Motor neuron (in vitro differentiated cells): ENCODE data around the gene PDE1A. TPM values are rescaled to one million over a fixed set of nuclear protein-coding genes. Genes with fewer than 3 reads are reported as not detected.
"Not testable (repeated sequence)": the region's sequence is repeated elsewhere in the genome, so short reads cannot be mapped to it uniquely, and the experiment has no call there.

ENCODE experiments used
- ATAC-seq, 8 experiments: fragments of 200-7000 bp; cut with Tn5 transposase; replicated peaks in 6 of 8; 2 replicates each; pipeline ENCODE4 v1.8.0; 2021; ENCODE audit warnings: mild to moderate bottlenecking in 8 of 8, moderate library complexity in 8 of 8
- H3K27ac ChIP-seq, 2 donors: fragments of 250-450 bp; sonication (Bioruptor Pico); 2 replicates each; pipeline ENCODE4 v1.9.0; 2021; ENCODE audit warnings: antibody characterized with exemption in 2 of 2, mild to moderate bottlenecking in 2 of 2, moderate library complexity in 1 of 2
- H3K4me1 ChIP-seq, 2 donors: fragments of 250-450 bp; sonication (Bioruptor Pico); replicated peaks in 1 of 2; 2 replicates each; pipeline ENCODE4 v1.6.1; 2021; ENCODE audit warnings: antibody characterized with exemption in 2 of 2, mild to moderate bottlenecking in 2 of 2, moderate library complexity in 1 of 2
- H3K4me3 ChIP-seq, 5 donors: fragments of 250-450 bp; sonication (Bioruptor Pico); 2 replicates each; pipeline ENCODE4 v1.9.0; 2021; ENCODE audit warnings: antibody characterized with exemption in 5 of 5, mild to moderate bottlenecking in 5 of 5, moderate library complexity in 4 of 5
- WGBS, 10 experiments: fragments of 450-650 bp; shearing (Covaris generic); methylation state at CpG; one replicate each; pipeline ENCODE4 v1.0.0; 2022; 5-methylcytosine and 5-hydroxymethylcytosine counted together
- in situ Hi-C, 9 experiments: fragments of 400-800 bp; cut with MboI; loops; one replicate each; pipeline ENCODE4 v1.15.0; 2021; ENCODE audit warnings: low sequenced_read_pairs in 9 of 9, low pct_unique_long_range_greater_than_20kb in 2 of 9; ENCODE audit not compliant: unreplicated experiment in 9 of 9
- total RNA-seq, 8 experiments: library from RNA; unstranded; fragments of 300-600 nt; gene quantifications; 2 replicates each; pipeline versions ENCODE4 v1.2.3 to v1.2.4, GENCODE V29; 2022

Gene PDE1A
- total RNA-seq, 8 experiments from 2014 or later: 0.77 to 20.0 (median 7.2) TPM

- WGBS, 10 experiments: 63% methylated on average over 1 of the region's 1 CpG; no CpG with 5 or more reads in 9 of the 10 experiments
- no peak overlapping the region for H3K4me3 ChIP-seq
- peak in 4 of 8 experiments; percentile 25 to 57 (median 51) for ATAC-seq
- in situ Hi-C loops: no loop called here
- H3K27ac ChIP-seq: no peak overlapping the region
- H3K4me1 ChIP-seq: peaks cover 0 to 5% of the 10 kb centered on the region in 2 donors
These were observed 33.5 kb downstream of the PDE1A start for GRCh38 chr2:182393270-182393760.

GRCh38 chr2:182391443-182391842 lies 35.4 kb downstream of the PDE1A start:
- Histone ChIP-seq H3K4me1 (peaks cover 0 to 5% of the 10 kb centered on the region in 2 donors), H3K4me3 (no peak overlapping the region), H3K27ac (no peak overlapping the region)
- no peak for ATAC-seq
- in situ Hi-C loops: no loop called here
- WGBS, 10 experiments: 0 to 100% (median 97%) methylated on average over 1 to 2 of the region's 2 CpGs; no CpG with 5 or more reads in 4 of the 10 experiments

GRCh38 chr2:182386267-182386880 lies 40.5 kb downstream of the PDE1A start:
- in situ Hi-C loops, H3K4me3 ChIP-seq, H3K4me1 ChIP-seq, ATAC-seq, H3K27ac ChIP-seq: not testable (repeated sequence)
- no CpG with 5 or more reads among the region's 42 CpGs for WGBS, 10 experiments

GRCh38 chr2:182384860-182385259 lies 42.0 kb downstream of the PDE1A start:
- ATAC-seq: no peak
- in situ Hi-C loops: no loop called here
- Histone ChIP-seq H3K4me3 (no peak overlapping the region), H3K4me1 (no peaks in the 10 kb centered on the region), H3K27ac (no peak overlapping the region)

- Histone ChIP-seq H3K27ac (no peak overlapping the region), H3K4me3 (no peak overlapping the region), H3K4me1 (no peaks in the 10 kb centered on the region)
- WGBS, 10 experiments: 77 to 100% (median 92%) methylated on average over 1 to 8 of the region's 8 CpGs; no CpG with 5 or more reads in 2 of the 10 experiments
- in situ Hi-C loops: no loop called here
- no peak for ATAC-seq
These were observed 45.6 kb downstream of the PDE1A start for GRCh38 chr2:182381225-182381624.

- H3K4me1 ChIP-seq: no peaks in the 10 kb centered on the region
- H3K4me3 ChIP-seq: no peak overlapping the region
- WGBS, 10 experiments: 0 to 67% (median 20%) methylated on average over 1 of the region's 1 CpG; no CpG with 5 or more reads in 3 of the 10 experiments
- H3K27ac ChIP-seq: no peak overlapping the region
- in situ Hi-C loops: no loop called here
- peak in 5 of 8 experiments; percentile 43 to 86 (median 64) for ATAC-seq
These were observed 47.6 kb downstream of the PDE1A start for GRCh38 chr2:182379241-182379640.

GRCh38 chr2:182378759-182379158 lies 48.1 kb downstream of the PDE1A start:
- in situ Hi-C loops: no loop called here
- H3K4me1 ChIP-seq: no peaks in the 10 kb centered on the region
- WGBS, 10 experiments: 6 to 100% (median 82%) methylated on average over 1 to 2 of the region's 2 CpGs
- no peak overlapping the region for H3K27ac ChIP-seq
- no peak for ATAC-seq
- H3K4me3 ChIP-seq: no peak overlapping the region

- 60 to 100% (median 83%) methylated on average over 1 of the region's 1 CpG; no CpG with 5 or more reads in 4 of the 10 experiments for WGBS, 10 experiments
- ATAC-seq: no peak
- no peak overlapping the region for H3K4me3 ChIP-seq
- H3K4me1 ChIP-seq: no peaks in the 10 kb centered on the region
- in situ Hi-C loops: no loop called here
- H3K27ac ChIP-seq: no peak overlapping the region
These were observed 49.4 kb downstream of the PDE1A start for GRCh38 chr2:182377467-182377866.

GRCh38 chr2:182375862-182376261 lies 51.0 kb downstream of the PDE1A start:
- no peaks in the 10 kb centered on the region for H3K4me1 ChIP-seq
- ATAC-seq: no peak
- no peak overlapping the region for H3K4me3 ChIP-seq
- no peak overlapping the region for H3K27ac ChIP-seq
- 88% methylated on average over 1 of the region's 1 CpG; no CpG with 5 or more reads in 9 of the 10 experiments for WGBS, 10 experiments
- in situ Hi-C loops: no loop called here

- in situ Hi-C loops: no loop called here
- H3K4me1 ChIP-seq: no peaks in the 10 kb centered on the region
- H3K27ac ChIP-seq: no peak overlapping the region
- peak in 6 of 8 experiments; percentile 21 to 100 (median 56) for ATAC-seq
- 0 to 81% (median 17%) methylated on average over 1 to 2 of the region's 2 CpGs; no CpG with 5 or more reads in 3 of the 10 experiments for WGBS, 10 experiments
- no peak overlapping the region for H3K4me3 ChIP-seq
These were observed 54.2 kb downstream of the PDE1A start for GRCh38 chr2:182372661-182373060.

GRCh38 chr2:182368996-182369395 lies 57.8 kb downstream of the PDE1A start:
- Histone ChIP-seq H3K27ac (no peak overlapping the region), H3K4me1 (no peaks in the 10 kb centered on the region), H3K4me3 (no peak overlapping the region)
- in situ Hi-C loops: no loop called here
- WGBS, 10 experiments: 64 to 100% (median 87%) methylated on average over 1 to 3 of the region's 3 CpGs; no CpG with 5 or more reads in 1 of the 10 experiments
- ATAC-seq: no peak

GRCh38 chr2:182368446-182368845 lies 58.4 kb downstream of the PDE1A start:
- Histone ChIP-seq H3K4me3 (no peak overlapping the region), H3K27ac (no peak overlapping the region), H3K4me1 (no peaks in the 10 kb centered on the region)
- in situ Hi-C loops: no loop called here
- no peak for ATAC-seq

- WGBS, 10 experiments: 49 to 100% (median 67%) methylated on average over 2 of the region's 2 CpGs; no CpG with 5 or more reads in 1 of the 10 experiments
- ATAC-seq: no peak
- in situ Hi-C loops: no loop called here
- Histone ChIP-seq H3K27ac (no peak overlapping the region), H3K4me1 (no peaks in the 10 kb centered on the region), H3K4me3 (no peak overlapping the region)
These were observed 59.4 kb downstream of the PDE1A start for GRCh38 chr2:182367401-182367800.

- WGBS, 10 experiments: 3 to 95% (median 43%) methylated on average over 2 to 4 of the region's 4 CpGs; no CpG with 5 or more reads in 2 of the 10 experiments
- peak in 6 of 8 experiments; percentile 18 to 99 (median 67) for ATAC-seq
- H3K4me1 ChIP-seq: no peaks in the 10 kb centered on the region
- H3K4me3 ChIP-seq: no peak overlapping the region
- H3K27ac ChIP-seq: no peak overlapping the region
- in situ Hi-C loops: no loop called here
These were observed 60.2 kb downstream of the PDE1A start for GRCh38 chr2:182366628-182367027.
